Neural crest cell (in vitro differentiated cells): ENCODE results near the gene DGKZ. TPM values are rescaled to one million over a fixed set of nuclear protein-coding genes. Genes with fewer than 3 reads are reported as not detected.
"Not testable (repeated sequence)": the region's sequence is repeated elsewhere in the genome, so short reads cannot be mapped to it uniquely, and the experiment has no call there.

ENCODE experiments used
- DNase-seq: peaks from one replicate; pipeline ENCODE4 v3.0.0; 2021; ENCODE audit warnings: low read depth, mixed read lengths, low spot score
- H3K27ac Mint-ChIP-seq: one replicate; pipeline ENCODE4 v1.8.0; 2021; ENCODE audit warnings: mild to moderate bottlenecking, mixed read lengths; ENCODE audit not compliant: unreplicated experiment
- H3K27me3 Mint-ChIP-seq: 2 replicates; pipeline ENCODE4 v1.8.0; 2021; ENCODE audit warnings: low read depth, mild to moderate bottlenecking, mixed read lengths
- H3K36me3 Mint-ChIP-seq: 2 replicates; pipeline ENCODE4 v1.8.0; 2021; ENCODE audit warnings: low read depth, mild to moderate bottlenecking, mixed read lengths
- H3K4me1 Mint-ChIP-seq: 2 replicates; pipeline ENCODE4 v1.8.0; 2021; ENCODE audit warnings: mixed read lengths
- H3K4me3 Mint-ChIP-seq: one replicate; pipeline ENCODE4 v1.8.0; 2021; ENCODE audit warnings: mild to moderate bottlenecking, mixed read lengths
- H3K9me3 Mint-ChIP-seq: 2 replicates; pipeline ENCODE4 v1.8.0; 2021; ENCODE audit warnings: mixed read lengths
- CTCF ChIP-seq: fragments of 200-600 bp; sonication (generic); conservative IDR thresholded peaks from 2 replicates; pipeline ENCODE4 v1.5.0; 2021; ENCODE audit warnings: antibody characterized with exemption, mild to moderate bottlenecking
- total RNA-seq: library from RNA; stranded (reverse); gene quantifications from 2 replicates; pipeline ENCODE4 v1.2.1, GENCODE V29; 2021

DGKZ gene
- total RNA-seq, 1 donor from 2014 or later, result 60.1 TPM

GRCh38 chr11:46378811-46379481 is 31.7 kb downstream of the DGKZ start:
- H3K4me3 Mint-ChIP-seq, result peak overlapping the region; percentile 92
- peaks cover 6% of the 10 kb centered on the region for H3K27me3 Mint-ChIP-seq
- H3K36me3 Mint-ChIP-seq, result peaks cover 2% of the 10 kb centered on the region
- no peaks in the 10 kb centered on the region for H3K9me3 Mint-ChIP-seq
- TF ChIP-seq CTCF, result no peak
- H3K4me1 Mint-ChIP-seq, result peaks cover 20% of the 10 kb centered on the region
- peak overlapping the region; percentile 92 for H3K27ac Mint-ChIP-seq
- DNase-seq, result no peak

- not testable (repeated sequence) for H3K36me3 Mint-ChIP-seq, H3K9me3 Mint-ChIP-seq, H3K27me3 Mint-ChIP-seq
- peak; percentile 59 for DNase-seq
- Mint-ChIP-seq H3K4me1 (peaks cover 20% of the 10 kb centered on the region), H3K27ac (peak overlapping the region; percentile 92), H3K4me3 (peak overlapping the region; percentile 92)
These were observed 32.4 kb downstream of the DGKZ start for GRCh38 chr11:46379482-46380293.

GRCh38 chr11:46380340-46381047 is 33.2 kb downstream of the DGKZ start:
- DNase-seq, result peak; percentile 70
- H3K4me3 Mint-ChIP-seq, result peak overlapping the region; percentile 91
- peaks cover 2% of the 10 kb centered on the region for H3K36me3 Mint-ChIP-seq
- H3K9me3 Mint-ChIP-seq, result no peaks in the 10 kb centered on the region
- peaks cover 24% of the 10 kb centered on the region for H3K4me1 Mint-ChIP-seq
- TF ChIP-seq CTCF, result no peak
- H3K27ac Mint-ChIP-seq, result peak overlapping the region; percentile 96
- peaks cover 11% of the 10 kb centered on the region for H3K27me3 Mint-ChIP-seq

GRCh38 chr11:46381048-46381818 is 34.0 kb downstream of the DGKZ start, which contains the start of gene MDK:
Gene MDK, plus strand, starts transcription at chr11:46381669. Its CDS starts 389 bp downstream, at chr11:46382058.
- peak within 1 kb of the TSS; percentile 96 for H3K27ac Mint-ChIP-seq
- no peak for TF ChIP-seq CTCF

GRCh38 chr11:46381819-46382645 is 34.8 kb downstream of the DGKZ start:
- Mint-ChIP-seq H3K9me3 (no peaks in the 10 kb centered on the region), H3K4me3 (peak overlapping the region; percentile 88), H3K4me1 (peaks cover 24% of the 10 kb centered on the region), H3K27ac (peak overlapping the region; percentile 92), H3K36me3 (peaks cover 2% of the 10 kb centered on the region), H3K27me3 (peaks cover 26% of the 10 kb centered on the region)
- no peak for TF ChIP-seq CTCF
- no peak for DNase-seq

More at GRCh38 chr11:46381048-46381818, 34.0 kb downstream of the DGKZ start, which contains the start of gene MDK:
- H3K4me3 Mint-ChIP-seq, result peak within 1 kb of the TSS; percentile 91
- peaks cover 2% of the 10 kb centered on the region for H3K36me3 Mint-ChIP-seq
- peak; percentile 56 for DNase-seq
- H3K9me3 Mint-ChIP-seq, result no peaks in the 10 kb centered on the region
- H3K4me1 Mint-ChIP-seq, result peaks cover 24% of the 10 kb centered on the region
- peaks cover 18% of the 10 kb centered on the region for H3K27me3 Mint-ChIP-seq
